Measurements from ENCODE around the gene RIT1. TPM values are rescaled to one million over a fixed set of nuclear protein-coding genes. Genes with fewer than 3 reads are reported as not detected.

The RIT1 gene
- 10 to 100 TPM; 26.1 to 31.1 TPM for total RNA-seq
- polyA plus RNA-seq (ENCODE audit: insufficient read depth, low read depth, low replicate concordance) = 25.7 TPM
- long read RNA-seq, donor 1, transcript RIT1-202 (6 exons, 3,445 nt) = major isoform, 18 of 18 reads
- long read RNA-seq, donor 1, partial matches to known transcripts = 0 of 18 reads
- long read RNA-seq, donor 1, other reads (novel, unspliced or antisense) = 0 of 18 reads
- long read RNA-seq, donor 2, transcript RIT1-202 (6 exons, 3,445 nt) = major isoform, 6 of 8 reads
- long read RNA-seq, donor 2, partial matches to known transcripts = 0 of 8 reads
- long read RNA-seq, donor 2, other reads (novel, unspliced or antisense) = 0 of 8 reads

GRCh38 chr1:155911156-155912055, at the start of gene RIT1:
TSS of gene RIT1 (minus strand) at chr1:155911349. CDS start at chr1:155910761, 588 bp downstream.
- H3K4me3 ChIP-seq = peak within 1 kb of the TSS; percentile 78 to 87
- no peaks in the 10 kb centered on the region for H3K36me3 ChIP-seq (ENCODE audit: low read depth, missing control alignments)
- intact Hi-C loops (cut with DNase I; ENCODE audit: low total_unique reads) = no loop called here
- 7 to 11% methylated on average over 13 to 33 of the region's 34 CpGs for WGBS, 2 donors
- TF ChIP-seq CTCF (IDR thresholded peaks at IDR 0.05) = peak in 1 of 3 experiments; percentile 31
- peak; percentile 18 for TF ChIP-seq POLR2A (IDR thresholded peaks at IDR 0.05)
- H3K27ac ChIP-seq = peak within 1 kb of the TSS; percentile 93 to 95
- H3K27me3 ChIP-seq = no peaks in the 10 kb centered on the region
- H3K9me3 ChIP-seq = no peaks in the 10 kb centered on the region
- H3K4me1 ChIP-seq = peaks cover 5% of the 10 kb centered on the region
- peak; percentile 93 for DNase-seq

GRCh38 chr1:155960081-155960745, 49.1 kb upstream of the RIT1 start:
- 67 to 68% methylated on average over 3 of the region's 3 CpGs for WGBS, 2 donors
- intact Hi-C loops (cut with DNase I; ENCODE audit: low total_unique reads) = no loop called here
- no peaks in the 10 kb centered on the region for H3K36me3 ChIP-seq (ENCODE audit: low read depth, missing control alignments)

GRCh38 chr1:155957411-155957915, 46.3 kb upstream of the RIT1 start:
- DNase-seq = no peak
- Histone ChIP-seq H3K36me3 (ENCODE audit: low read depth, missing control alignments) (no peaks in the 10 kb centered on the region), H3K4me1 (peaks cover 8% of the 10 kb centered on the region), H3K27me3 (no peaks in the 10 kb centered on the region), H3K9me3 (no peaks in the 10 kb centered on the region), H3K27ac (no peak overlapping the region), H3K4me3 (no peak overlapping the region)
- no peak for TF ChIP-seq POLR2A (IDR thresholded peaks at IDR 0.05)
- TF ChIP-seq CTCF (IDR thresholded peaks at IDR 0.05) = no peak
- intact Hi-C loops (cut with DNase I; ENCODE audit: low total_unique reads) = no loop called here
- 93 to 98% methylated on average over 11 to 12 of the region's 12 CpGs for WGBS, 2 donors

More at GRCh38 chr1:155960081-155960745, 49.1 kb upstream of the RIT1 start:
- no peak for DNase-seq
- TF ChIP-seq CTCF (IDR thresholded peaks at IDR 0.05) = no peak
- no peak for TF ChIP-seq POLR2A (IDR thresholded peaks at IDR 0.05)
- Histone ChIP-seq H3K4me1 (peaks cover 12% of the 10 kb centered on the region), H3K9me3 (no peaks in the 10 kb centered on the region), H3K27ac (peak overlapping the region in 1 of 2 donors; percentile 33), H3K27me3 (no peaks in the 10 kb centered on the region), H3K4me3 (no peak overlapping the region)

- DNase-seq = no peak
- no peaks in the 10 kb centered on the region for H3K27me3 ChIP-seq
- WGBS, 2 donors = 90 to 91% methylated on average over 3 of the region's 3 CpGs
- no peaks in the 10 kb centered on the region for H3K9me3 ChIP-seq
- no peak overlapping the region for H3K27ac ChIP-seq
- intact Hi-C loops (cut with DNase I; ENCODE audit: low total_unique reads) = no loop called here
- peaks cover 2% of the 10 kb centered on the region for H3K4me1 ChIP-seq
- TF ChIP-seq POLR2A (IDR thresholded peaks at IDR 0.05) = no peak
- no peak for TF ChIP-seq CTCF (IDR thresholded peaks at IDR 0.05)
- no peaks in the 10 kb centered on the region for H3K36me3 ChIP-seq (ENCODE audit: low read depth, missing control alignments)
- no peak overlapping the region for H3K4me3 ChIP-seq
Observed at GRCh38 chr1:155954645-155955044, 43.5 kb upstream of the RIT1 start.

Data from testis (tissue), 5 donors.